Epithelial cell of proximal tubule (primary cell): ENCODE data around the gene SERPINB4. TPM values are rescaled to one million over a fixed set of nuclear protein-coding genes. Genes with fewer than 3 reads are reported as not detected.
"Not testable (repeated sequence)": the region's sequence is repeated elsewhere in the genome, so short reads cannot be mapped to it uniquely, and the experiment has no call there.

Experiments
- DNase-seq: peaks from one replicate; pipeline ENCODE4 v3.0.0-alpha.2; 2011; ENCODE audit warnings: low read depth
- H3K4me3 ChIP-seq: 2 replicates; pipeline ENCODE4 v1.5.1; 2011; ENCODE audit warnings: low read depth, mild to moderate bottlenecking, low read length
- CTCF ChIP-seq: conservative IDR thresholded peaks from 2 replicates; pipeline ENCODE4 v1.5.1; 2012; ENCODE audit warnings: low read depth, mild to moderate bottlenecking, low read length
- total RNA-seq: library from RNA; depleted of rRNA; stranded (reverse); fragments of >200 nt; gene quantifications from 2 replicates; pipeline ENCODE4 v1.2.3, GENCODE V29; 2015

Gene SERPINB4
- total RNA-seq, 1 donor from 2014 or later = not detected

- H3K4me3 ChIP-seq = no peak overlapping the region
- no peak for TF ChIP-seq CTCF
- DNase-seq = no peak
Measured at GRCh38 chr18:63679820-63680606, 36.0 kb upstream of the SERPINB4 start.

DNA sequence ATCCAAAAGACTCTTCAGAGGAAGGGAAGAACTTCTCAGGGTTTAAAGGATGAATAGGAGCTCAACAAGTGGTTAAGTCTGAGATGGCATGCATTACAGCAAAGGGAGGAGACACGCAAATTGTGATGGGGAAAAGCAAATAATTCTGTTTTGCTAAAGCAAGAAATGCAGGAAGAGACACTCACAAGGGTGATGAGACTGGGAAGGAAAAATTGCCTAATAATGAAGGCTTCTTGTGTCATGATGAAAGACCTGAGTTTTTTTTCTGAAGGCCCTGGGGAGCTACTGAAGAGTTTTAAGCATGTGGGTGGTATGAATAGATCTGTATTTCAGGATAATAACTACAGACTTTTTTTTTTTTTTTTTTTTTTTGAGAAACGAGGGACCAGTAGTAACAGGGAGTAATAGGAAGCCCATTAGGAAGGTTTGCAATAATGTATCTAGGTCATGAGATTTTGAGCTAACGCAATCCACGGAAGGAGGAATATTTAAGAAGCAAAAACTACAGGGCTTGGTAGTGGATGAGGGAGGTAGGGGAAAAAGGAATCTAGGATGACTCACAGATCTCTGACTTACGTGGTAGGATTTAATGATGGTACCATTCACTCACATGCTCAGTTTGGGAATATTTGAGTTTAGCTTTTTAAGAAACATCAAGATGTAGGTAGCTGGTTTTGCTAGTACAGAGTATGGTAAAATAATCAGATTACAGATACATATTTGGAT lies 33.6 kb upstream of the SERPINB4 start:
- no peak for TF ChIP-seq CTCF
- no peak for DNase-seq
- no peak overlapping the region for H3K4me3 ChIP-seq

DNA sequence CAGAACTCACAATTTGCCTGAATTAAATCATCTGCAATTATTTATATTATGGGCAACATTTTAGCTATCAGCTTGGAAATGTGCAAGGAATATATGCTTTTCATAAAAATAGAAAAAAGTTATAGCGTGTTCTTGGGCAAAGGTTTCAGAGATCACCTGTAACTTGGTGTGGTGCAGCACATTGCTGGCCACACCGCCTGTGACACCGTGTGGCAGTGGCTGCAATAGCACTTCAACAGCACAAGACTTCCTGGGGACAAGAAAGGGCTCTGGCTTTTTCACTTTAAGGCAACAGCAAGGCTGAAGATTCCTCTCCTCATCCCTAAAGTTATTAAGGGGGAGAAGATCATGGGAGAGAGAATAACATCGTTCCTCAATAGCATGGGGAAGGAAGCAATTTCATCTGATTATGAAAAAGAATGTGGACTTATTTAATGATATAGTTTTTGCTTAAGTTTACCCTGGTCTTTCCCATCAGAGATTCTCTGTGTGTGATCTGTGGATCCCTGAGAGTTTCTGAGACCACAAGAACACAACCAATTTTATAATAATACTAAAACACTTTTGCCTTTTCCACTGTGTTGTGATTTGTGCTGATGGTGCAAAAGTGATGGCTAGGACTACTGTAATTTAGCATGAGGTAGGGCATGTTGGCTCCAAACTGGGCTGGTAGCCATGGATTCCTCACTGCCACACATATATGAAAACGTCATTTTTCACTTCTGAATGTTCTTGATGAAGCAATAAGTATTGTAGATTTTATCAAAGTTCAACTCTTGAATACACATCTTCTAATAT lies 32.7 kb upstream of the SERPINB4 start:
- no peak for DNase-seq
- peak; percentile 69 for TF ChIP-seq CTCF
- H3K4me3 ChIP-seq = no peak overlapping the region

- DNase-seq = no peak
- no peak for TF ChIP-seq CTCF
Measured at GRCh38 chr18:63664571-63664970, 20.5 kb upstream of the SERPINB4 start.

GRCh38 chr18:63661750-63662149 lies 17.7 kb upstream of the SERPINB4 start, which contains the start of gene SERPINB3:
Gene SERPINB3 (minus strand): TSS chr18:63661893. CDS start chr18:63661216, 677 bp downstream.
- not testable (repeated sequence) for DNase-seq, H3K4me3 ChIP-seq

More at GRCh38 chr18:63664571-63664970, 20.5 kb upstream of the SERPINB4 start:
- H3K4me3 ChIP-seq = no peak overlapping the region

- H3K4me3 ChIP-seq, DNase-seq: not testable (repeated sequence)
Measured at GRCh38 chr18:63658920-63659319, 14.9 kb upstream of the SERPINB4 start.

GRCh38 chr18:63650271-63650670 lies 6.2 kb upstream of the SERPINB4 start:
- DNase-seq, H3K4me3 ChIP-seq: not testable (repeated sequence)

DNA sequence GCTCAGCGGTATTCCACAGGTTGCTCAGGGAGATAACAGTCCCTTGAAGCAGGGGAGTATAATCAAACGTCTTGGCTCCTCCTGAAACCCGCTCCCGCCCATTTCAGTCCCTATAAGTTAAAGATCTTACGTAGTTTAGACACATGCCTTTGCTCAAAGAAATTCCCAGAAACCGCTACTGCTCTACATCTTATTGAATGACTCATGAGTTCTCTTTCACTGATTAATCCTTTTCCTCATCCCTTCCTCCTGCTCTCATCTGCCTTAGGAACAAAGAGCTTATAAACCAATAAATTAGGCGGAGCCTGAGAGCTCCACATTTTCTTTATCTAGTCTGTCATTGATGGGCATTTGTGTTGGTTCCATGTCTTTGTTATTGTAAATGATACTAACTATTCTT lies 4.2 kb upstream of the SERPINB4 start:
- no peak overlapping the region for H3K4me3 ChIP-seq
- no peak for DNase-seq
- no peak for TF ChIP-seq CTCF
